ENCODE results near the gene DNMT3A. TPM values are rescaled to one million over a fixed set of nuclear protein-coding genes. Genes with fewer than 3 reads are reported as not detected.

Gene DNMT3A
- total RNA-seq, 4 donors from 2014 or later: 8.0 to 18.0 (median 9.3) TPM

DNA sequence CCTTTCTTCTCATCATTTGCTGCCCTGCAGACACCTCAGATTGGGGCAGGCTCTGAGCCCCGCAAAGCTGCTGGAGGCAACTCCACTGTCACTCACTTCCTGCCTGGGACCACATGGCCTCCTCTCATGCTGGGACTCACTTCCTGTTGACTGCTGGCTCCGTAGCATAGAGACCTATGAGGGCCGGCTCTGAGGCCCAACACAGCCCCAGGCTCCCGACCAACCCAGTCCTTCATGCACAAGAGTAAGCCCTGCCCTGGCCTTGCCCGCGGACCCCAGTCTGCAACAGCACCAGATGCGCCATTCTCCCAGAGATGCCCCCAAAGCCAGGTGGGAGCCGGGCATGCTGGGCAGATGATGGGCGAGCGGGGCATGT, 55.7 kb downstream of the DNMT3A start:
- no peak for DNase-seq (ENCODE audit: low spot score)
- TF ChIP-seq, protein P1, sequence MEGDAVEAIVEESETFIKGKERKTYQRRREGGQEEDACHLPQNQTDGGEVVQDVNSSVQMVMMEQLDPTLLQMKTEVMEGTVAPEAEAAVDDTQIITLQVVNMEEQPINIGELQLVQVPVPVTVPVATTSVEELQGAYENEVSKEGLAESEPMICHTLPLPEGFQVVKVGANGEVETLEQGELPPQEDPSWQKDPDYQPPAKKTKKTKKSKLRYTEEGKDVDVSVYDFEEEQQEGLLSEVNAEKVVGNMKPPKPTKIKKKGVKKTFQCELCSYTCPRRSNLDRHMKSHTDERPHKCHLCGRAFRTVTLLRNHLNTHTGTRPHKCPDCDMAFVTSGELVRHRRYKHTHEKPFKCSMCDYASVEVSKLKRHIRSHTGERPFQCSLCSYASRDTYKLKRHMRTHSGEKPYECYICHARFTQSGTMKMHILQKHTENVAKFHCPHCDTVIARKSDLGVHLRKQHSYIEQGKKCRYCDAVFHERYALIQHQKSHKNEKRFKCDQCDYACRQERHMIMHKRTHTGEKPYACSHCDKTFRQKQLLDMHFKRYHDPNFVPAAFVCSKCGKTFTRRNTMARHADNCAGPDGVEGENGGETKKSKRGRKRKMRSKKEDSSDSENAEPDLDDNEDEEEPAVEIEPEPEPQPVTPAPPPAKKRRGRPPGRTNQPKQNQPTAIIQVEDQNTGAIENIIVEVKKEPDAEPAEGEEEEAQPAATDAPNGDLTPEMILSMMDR (IDR thresholded peaks at IDR 0.05): no peak
- no peak for ATAC-seq (ENCODE audit: low FRiP score)

DNA sequence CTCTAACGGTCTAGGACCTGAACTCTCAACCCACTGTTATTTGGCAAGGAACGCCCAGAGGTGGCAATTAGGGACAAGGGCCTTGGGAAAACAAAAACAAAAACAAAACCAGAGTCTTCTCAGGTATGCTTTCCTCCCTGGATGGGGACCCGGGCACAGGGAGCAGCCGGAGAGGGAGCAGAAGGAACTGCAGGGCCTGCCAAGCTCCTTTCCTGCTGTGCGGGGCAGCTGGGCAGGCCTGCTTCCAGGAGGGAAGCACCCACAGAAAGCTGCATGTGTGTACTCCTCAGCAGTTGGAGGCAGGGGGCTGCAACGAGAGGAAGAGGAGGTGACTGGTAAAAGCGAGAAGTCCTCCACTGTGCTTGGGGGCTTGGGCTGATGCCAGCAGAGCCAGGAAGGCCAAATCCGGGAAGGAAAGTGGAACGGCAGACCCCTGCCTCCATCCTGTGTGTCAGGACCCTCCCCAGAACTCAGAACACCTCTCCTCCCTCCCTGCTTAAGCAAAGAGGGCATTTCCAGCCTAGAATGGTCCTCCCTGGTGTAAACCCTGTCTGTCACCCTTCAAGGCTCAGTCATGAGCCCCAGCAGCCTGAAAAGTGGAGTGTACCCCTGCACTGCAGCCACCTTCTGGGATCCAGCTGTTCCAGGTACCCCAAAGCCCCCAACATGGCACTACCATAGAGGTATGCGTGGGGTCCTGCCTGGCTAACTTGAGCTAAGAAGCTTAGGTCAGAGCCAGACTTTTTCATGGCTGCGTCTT, 56.3 kb downstream of the DNMT3A start:
- ATAC-seq (ENCODE audit: low FRiP score) (no peak), DNase-seq (ENCODE audit: low spot score) (no peak)
- TF ChIP-seq, protein P1 (IDR thresholded peaks at IDR 0.05): no peak

DNA sequence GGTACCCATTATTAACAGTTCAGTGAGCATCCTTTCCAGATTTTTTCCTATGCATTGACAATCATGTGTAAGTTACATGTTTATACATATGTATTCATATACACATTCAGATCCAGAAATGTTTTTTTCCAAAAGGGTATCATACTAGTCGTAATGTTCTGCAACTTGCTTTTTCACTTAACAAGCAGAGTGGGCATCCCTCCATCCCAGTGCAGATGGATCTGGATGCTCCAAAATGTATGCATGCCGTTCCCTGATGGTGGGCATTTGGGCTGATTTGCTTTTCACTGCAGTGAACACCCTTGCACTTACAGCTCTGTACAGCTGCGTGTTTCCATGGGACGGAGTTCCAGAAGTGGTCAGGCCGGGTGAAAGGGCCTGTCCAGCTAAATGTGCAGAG, 57.0 kb downstream of the DNMT3A start:
- no peak for ATAC-seq (ENCODE audit: low FRiP score)
- DNase-seq (ENCODE audit: low spot score): no peak
- TF ChIP-seq, protein P1 (IDR thresholded peaks at IDR 0.05): no peak

DNA sequence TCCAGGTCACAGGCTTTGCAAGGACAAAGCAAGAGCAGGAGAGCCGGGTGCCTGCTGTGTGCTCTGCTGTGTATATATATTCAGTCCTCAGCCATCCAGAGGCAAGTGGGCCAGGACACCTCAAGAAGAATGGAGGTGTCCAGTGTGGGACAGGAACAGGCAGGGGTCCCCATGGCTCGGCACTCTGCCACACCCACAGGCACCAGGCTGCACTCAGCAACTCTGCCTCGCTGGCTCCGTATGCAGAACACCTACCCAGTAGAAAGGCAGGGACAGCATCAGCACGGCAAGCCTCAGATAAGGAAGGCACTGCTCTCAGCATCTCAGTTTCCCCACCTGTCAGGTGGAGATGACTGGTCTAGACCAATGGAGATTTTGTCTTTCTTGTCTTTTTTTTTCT, 57.8 kb downstream of the DNMT3A start:
- ATAC-seq (ENCODE audit: low FRiP score): no peak
- TF ChIP-seq, protein P1 (IDR thresholded peaks at IDR 0.05): no peak
- no peak for DNase-seq (ENCODE audit: low spot score)

DNA sequence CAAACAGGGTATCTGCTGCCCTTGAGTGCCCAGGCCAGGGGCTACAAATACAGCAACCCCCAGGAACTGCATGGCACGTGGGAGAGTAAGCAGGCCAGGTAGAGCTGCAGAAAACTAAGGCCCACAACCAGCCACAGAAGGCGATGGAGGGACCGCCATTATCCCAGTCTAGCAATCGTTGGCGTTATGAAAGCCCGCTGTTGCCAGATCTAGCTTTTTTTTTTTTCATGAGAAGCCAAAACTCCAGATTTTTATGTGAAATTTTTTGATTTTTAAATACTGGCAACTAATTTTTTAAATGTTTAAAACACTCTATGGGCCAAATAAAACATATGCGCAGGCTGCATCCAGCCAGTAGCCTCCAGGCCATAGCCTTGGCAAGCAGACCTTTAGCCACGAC, 59.8 kb downstream of the DNMT3A start:
- TF ChIP-seq, protein P1 (IDR thresholded peaks at IDR 0.05): no peak
- ATAC-seq (ENCODE audit: low FRiP score): no peak

DNA sequence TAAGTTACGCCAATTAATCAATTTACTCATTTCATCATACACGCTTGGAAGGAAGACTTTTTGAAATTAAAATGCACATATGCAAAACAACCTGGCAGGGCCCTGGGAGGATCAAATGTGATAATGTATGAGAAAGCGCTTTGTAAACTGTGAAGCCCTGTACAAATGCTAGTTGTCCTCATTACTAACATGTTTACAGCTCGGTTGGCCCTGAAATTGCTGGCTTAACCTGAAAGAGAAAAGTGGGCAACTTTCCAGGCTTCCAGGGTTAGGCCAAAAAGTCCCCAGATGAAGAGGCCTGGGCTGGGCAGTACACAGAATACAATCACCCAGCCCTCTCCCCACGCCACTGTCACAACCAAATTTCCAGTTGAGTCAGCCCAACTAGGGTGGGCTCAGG, 60.2 kb downstream of the DNMT3A start:
- TF ChIP-seq, protein P1 (IDR thresholded peaks at IDR 0.05): no peak
- DNase-seq (ENCODE audit: low spot score) (no peak), ATAC-seq (ENCODE audit: low FRiP score) (no peak)

More for the DNA sequence above, 59.8 kb downstream of the DNMT3A start:
- DNase-seq (ENCODE audit: low spot score): no peak

DNA sequence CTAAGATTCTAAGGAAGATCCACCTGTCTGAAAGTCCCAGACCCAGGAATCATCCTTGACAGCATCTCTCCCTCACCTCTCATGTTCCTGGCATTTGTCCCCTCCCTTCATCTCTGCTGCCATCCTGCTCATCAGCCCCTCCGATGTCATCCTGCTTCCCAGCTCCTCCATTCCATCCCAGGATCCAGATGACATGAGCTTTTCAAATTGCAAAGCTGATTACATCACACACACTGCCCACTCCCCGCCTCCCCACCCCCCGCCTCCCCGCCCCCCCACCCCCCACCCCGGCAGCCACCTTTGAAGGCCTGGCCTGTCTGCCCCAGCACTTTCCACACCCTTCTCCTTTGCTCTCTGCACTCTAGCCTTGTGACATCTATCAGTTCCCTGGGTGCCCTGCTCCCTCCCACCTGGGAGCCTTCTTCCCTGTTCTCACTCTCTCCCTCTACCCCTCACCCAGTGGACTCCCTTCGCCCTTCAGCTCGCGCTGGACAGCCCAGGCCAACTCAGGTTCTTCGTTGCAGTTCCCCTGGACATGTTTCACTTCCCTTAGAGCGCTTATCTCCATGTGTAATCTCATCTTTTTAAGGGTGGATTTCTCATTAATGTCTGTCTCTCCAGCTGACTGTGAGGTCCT, 61.6 kb downstream of the DNMT3A start:
- DNase-seq (ENCODE audit: low spot score) (no peak), ATAC-seq (ENCODE audit: low FRiP score) (no peak)
- TF ChIP-seq, protein P1 (IDR thresholded peaks at IDR 0.05): no peak
